Measurements from ENCODE around the gene IKBKE. TPM values are rescaled to one million over a fixed set of nuclear protein-coding genes. Genes with fewer than 3 reads are reported as not detected.
A peak's percentile ranks its signal among the peaks of the same experiment; 100 is the strongest.

Gene IKBKE
- polyA plus RNA-seq, 1 donor from 2014 or later = not detected

GRCh38 chr1:206461602-206462455 lies 8.4 kb upstream of the IKBKE start:
- no peaks in the 10 kb centered on the region for H3F3A ChIP-seq (ENCODE audit: insufficient read depth, low read length, poor library complexity, severe bottlenecking)
- H3K79me2 ChIP-seq (replicated peaks; ENCODE audit: insufficient read depth, low read length) = no peaks in the 10 kb centered on the region
- H3K36me3 ChIP-seq (ENCODE audit: insufficient read depth, low read length) = peaks cover 7% of the 10 kb centered on the region
- no peak overlapping the region for H3K4me2 ChIP-seq (ENCODE audit: low read length)
- H3K9me3 ChIP-seq (ENCODE audit: low read length) = no peaks in the 10 kb centered on the region
- no peak overlapping the region for H3K9ac ChIP-seq (ENCODE audit: low read length)
- no peaks in the 10 kb centered on the region for H4K20me1 ChIP-seq (ENCODE audit: insufficient read depth)
- H3K27ac ChIP-seq (ENCODE audit: low read length) = no peak overlapping the region
- H2AFZ ChIP-seq (ENCODE audit: low read depth, low read length) = no peak overlapping the region
- H3K9me2 ChIP-seq (ENCODE audit: insufficient read depth, low read length) = no peaks in the 10 kb centered on the region
- no peaks in the 10 kb centered on the region for H3K27me3 ChIP-seq (ENCODE audit: insufficient read depth, low read depth, low read length)
- H3K4me3 ChIP-seq (ENCODE audit: low read length) = no peak overlapping the region
- no peak for TF ChIP-seq POLR2AphosphoS5 (IDR thresholded peaks at IDR 0.05)
- peak; percentile 73 for TF ChIP-seq SMC3 (conservative IDR thresholded peaks at IDR 0.05; ENCODE audit: poor library complexity)
- peak; percentile 64 for TF ChIP-seq RAD21 (conservative IDR thresholded peaks at IDR 0.05)
- TF ChIP-seq, protein P1, sequence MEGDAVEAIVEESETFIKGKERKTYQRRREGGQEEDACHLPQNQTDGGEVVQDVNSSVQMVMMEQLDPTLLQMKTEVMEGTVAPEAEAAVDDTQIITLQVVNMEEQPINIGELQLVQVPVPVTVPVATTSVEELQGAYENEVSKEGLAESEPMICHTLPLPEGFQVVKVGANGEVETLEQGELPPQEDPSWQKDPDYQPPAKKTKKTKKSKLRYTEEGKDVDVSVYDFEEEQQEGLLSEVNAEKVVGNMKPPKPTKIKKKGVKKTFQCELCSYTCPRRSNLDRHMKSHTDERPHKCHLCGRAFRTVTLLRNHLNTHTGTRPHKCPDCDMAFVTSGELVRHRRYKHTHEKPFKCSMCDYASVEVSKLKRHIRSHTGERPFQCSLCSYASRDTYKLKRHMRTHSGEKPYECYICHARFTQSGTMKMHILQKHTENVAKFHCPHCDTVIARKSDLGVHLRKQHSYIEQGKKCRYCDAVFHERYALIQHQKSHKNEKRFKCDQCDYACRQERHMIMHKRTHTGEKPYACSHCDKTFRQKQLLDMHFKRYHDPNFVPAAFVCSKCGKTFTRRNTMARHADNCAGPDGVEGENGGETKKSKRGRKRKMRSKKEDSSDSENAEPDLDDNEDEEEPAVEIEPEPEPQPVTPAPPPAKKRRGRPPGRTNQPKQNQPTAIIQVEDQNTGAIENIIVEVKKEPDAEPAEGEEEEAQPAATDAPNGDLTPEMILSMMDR (IDR thresholded peaks at IDR 0.05; ENCODE audit: poor library complexity, severe bottlenecking) = peak; percentile 82
- TF ChIP-seq EZH2 (IDR thresholded peaks at IDR 0.05; ENCODE audit: borderline replicate concordance, insufficient read depth, low read length, poor library complexity, severe bottlenecking) = no peak

- Histone ChIP-seq H3K79me2 (replicated peaks; ENCODE audit: insufficient read depth, low read length) (no peaks in the 10 kb centered on the region), H3K9me3 (ENCODE audit: low read length) (no peaks in the 10 kb centered on the region), H3F3A (ENCODE audit: insufficient read depth, low read length, poor library complexity, severe bottlenecking) (no peaks in the 10 kb centered on the region), H2AFZ (ENCODE audit: low read depth, low read length) (no peak overlapping the region), H3K27me3 (ENCODE audit: insufficient read depth, low read depth, low read length) (no peaks in the 10 kb centered on the region), H3K4me2 (ENCODE audit: low read length) (no peak overlapping the region), H4K20me1 (ENCODE audit: insufficient read depth) (no peaks in the 10 kb centered on the region), H3K9me2 (ENCODE audit: insufficient read depth, low read length) (no peaks in the 10 kb centered on the region), H3K36me3 (ENCODE audit: insufficient read depth, low read length) (peaks cover 7% of the 10 kb centered on the region), H3K4me3 (ENCODE audit: low read length) (no peak overlapping the region), H3K27ac (ENCODE audit: low read length) (no peak overlapping the region), H3K9ac (ENCODE audit: low read length) (no peak overlapping the region)
- TF ChIP-seq, protein P2, sequence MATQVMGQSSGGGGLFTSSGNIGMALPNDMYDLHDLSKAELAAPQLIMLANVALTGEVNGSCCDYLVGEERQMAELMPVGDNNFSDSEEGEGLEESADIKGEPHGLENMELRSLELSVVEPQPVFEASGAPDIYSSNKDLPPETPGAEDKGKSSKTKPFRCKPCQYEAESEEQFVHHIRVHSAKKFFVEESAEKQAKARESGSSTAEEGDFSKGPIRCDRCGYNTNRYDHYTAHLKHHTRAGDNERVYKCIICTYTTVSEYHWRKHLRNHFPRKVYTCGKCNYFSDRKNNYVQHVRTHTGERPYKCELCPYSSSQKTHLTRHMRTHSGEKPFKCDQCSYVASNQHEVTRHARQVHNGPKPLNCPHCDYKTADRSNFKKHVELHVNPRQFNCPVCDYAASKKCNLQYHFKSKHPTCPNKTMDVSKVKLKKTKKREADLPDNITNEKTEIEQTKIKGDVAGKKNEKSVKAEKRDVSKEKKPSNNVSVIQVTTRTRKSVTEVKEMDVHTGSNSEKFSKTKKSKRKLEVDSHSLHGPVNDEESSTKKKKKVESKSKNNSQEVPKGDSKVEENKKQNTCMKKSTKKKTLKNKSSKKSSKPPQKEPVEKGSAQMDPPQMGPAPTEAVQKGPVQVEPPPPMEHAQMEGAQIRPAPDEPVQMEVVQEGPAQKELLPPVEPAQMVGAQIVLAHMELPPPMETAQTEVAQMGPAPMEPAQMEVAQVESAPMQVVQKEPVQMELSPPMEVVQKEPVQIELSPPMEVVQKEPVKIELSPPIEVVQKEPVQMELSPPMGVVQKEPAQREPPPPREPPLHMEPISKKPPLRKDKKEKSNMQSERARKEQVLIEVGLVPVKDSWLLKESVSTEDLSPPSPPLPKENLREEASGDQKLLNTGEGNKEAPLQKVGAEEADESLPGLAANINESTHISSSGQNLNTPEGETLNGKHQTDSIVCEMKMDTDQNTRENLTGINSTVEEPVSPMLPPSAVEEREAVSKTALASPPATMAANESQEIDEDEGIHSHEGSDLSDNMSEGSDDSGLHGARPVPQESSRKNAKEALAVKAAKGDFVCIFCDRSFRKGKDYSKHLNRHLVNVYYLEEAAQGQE (IDR thresholded peaks at IDR 0.05; ENCODE audit: borderline replicate concordance) = no peak
- TF ChIP-seq RAD21 (conservative IDR thresholded peaks at IDR 0.05) (no peak), EP300 (conservative IDR thresholded peaks at IDR 0.05; ENCODE audit: poor library complexity, severe bottlenecking) (no peak), TAF1 (IDR thresholded peaks at IDR 0.05; ENCODE audit: low read depth) (no peak), POLR2AphosphoS5 (IDR thresholded peaks at IDR 0.05) (no peak), SMC3 (conservative IDR thresholded peaks at IDR 0.05; ENCODE audit: poor library complexity) (no peak), EZH2 (IDR thresholded peaks at IDR 0.05; ENCODE audit: borderline replicate concordance, insufficient read depth, low read length, poor library complexity, severe bottlenecking) (no peak), MXI1 (conservative IDR thresholded peaks at IDR 0.05; ENCODE audit: poor library complexity, severe bottlenecking) (no peak)
- TF ChIP-seq, protein P1 (IDR thresholded peaks at IDR 0.05; ENCODE audit: poor library complexity, severe bottlenecking) = no peak
Measured at GRCh38 chr1:206463137-206463536, 7.1 kb upstream of the IKBKE start.
